Nucleus accumbens (tissue), 56 donors: ENCODE results near the gene LDB2.
A peak's percentile ranks its signal among the peaks of the same experiment; 100 is the strongest.

Experiments used
- DNase-seq, 56 donors: peaks; one replicate each; lab custom pipeline; 2025; lab: John Stamatoyannopoulos, UW

LDB2 gene

DNA sequence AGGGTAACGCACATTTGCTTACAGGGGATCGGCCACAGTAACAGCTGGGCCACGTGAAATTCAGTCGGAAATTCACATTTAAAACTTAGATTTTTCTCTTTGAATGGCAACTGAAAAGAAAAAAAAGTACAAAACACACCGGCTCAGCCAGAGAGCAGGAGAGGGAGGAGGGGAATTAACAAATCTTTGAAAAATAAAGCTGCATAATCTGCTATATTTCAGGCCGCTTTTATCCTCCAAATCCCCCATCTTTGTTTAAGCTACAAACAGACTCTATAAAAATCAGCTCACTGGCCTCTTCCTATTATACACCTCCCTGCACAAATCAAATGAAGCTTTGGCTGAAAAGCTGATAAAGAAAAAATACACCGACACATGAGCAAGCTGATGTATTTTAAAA, 169.1 kb downstream of the LDB2 start:
- no peak for DNase-seq

DNA sequence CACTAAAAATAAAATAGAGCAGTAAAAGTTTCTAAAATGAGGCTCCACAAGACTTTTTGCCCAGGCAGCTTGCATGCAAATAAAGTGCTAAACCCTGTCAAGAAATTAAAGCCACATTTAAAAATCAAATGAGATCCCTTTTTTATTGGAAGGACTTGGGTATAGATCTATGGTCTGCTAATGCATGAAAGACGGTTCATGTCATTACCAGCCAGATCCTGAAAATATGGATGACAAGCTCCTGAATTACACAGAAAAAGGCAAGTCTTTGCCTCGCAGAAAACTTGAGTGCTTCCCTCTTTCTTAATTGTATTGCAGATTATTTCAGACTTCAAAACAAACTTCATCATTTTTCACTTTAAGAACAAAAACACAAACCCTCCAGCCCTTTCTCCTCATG, 169.6 kb downstream of the LDB2 start:
- DNase-seq = no peak

DNA sequence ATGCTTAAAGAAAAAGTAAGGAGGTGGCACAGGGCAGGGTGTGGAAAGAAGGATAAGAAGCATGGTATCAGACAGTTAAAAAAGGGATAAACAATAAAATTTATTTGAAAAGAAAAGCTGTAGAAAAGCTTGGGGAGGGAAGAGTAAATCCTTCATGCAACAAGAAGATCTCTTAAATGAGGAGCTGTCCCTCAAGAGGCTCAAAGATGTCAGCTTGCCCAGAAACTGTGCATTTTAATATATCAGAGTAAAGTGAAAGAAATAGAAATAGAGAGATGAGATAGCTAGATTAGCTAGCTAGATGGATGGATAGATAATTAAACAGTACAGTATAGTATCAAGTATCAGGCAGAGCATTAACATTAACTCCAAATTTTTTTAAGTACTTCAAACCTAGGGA, 170.3 kb downstream of the LDB2 start:
- no peak for DNase-seq

DNA sequence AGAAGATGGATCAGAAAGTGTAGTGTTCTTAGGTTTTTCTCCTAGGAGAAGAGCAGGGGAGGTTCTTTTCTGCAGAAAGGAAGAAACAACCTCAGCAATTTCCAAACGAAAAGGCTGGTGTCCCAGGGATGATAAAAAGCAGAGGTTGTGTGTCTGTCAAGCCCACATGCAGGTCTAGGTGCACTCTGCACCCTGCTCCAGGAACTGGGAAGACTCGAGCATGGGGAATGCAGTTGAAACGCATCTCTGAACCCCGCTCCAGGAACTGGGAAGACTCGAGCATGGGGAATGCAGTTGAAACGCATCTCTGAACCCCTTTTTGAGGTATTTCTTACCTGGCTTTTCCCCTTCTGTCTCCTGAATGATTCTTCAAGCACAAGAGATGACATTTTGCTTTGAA, 171.2 kb downstream of the LDB2 start:
- DNase-seq = peak in 7 of 56 donors; percentile 2 to 17 (median 7)

DNA sequence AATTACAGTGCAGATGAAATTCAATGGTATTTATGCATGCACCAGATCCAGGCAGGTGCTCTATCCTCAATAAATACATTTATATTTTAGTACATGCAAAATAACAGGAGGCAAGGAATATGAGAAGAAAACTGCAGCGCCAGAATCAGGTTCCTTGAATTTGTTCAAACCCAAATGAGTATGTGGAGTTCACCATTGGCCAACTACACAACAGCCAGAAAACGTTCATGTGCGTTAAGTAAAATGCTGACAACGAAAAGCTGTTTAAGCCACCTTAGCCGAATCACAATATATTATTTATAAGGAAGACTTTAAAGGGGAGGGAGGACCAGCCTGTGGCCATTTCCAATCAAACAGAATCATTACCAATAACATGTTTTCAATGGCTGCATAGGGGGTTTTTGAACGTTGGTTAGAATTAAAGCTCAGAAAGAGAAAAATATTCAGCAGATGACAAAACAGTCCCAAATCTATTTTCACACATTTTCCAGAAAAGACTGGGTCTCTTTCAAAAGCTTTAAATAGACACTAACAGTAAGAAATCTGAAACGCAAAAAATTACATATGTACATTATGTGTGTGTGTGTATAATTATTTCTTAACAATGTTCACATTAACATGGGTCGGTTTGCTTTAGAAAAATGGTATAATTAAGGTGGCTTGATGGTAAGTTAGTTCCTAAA, 171.9 kb downstream of the LDB2 start:
- no peak for DNase-seq

GRCh38 chr4:16725252-16725651, 173.2 kb downstream of the LDB2 start:
- DNase-seq = no peak

DNA sequence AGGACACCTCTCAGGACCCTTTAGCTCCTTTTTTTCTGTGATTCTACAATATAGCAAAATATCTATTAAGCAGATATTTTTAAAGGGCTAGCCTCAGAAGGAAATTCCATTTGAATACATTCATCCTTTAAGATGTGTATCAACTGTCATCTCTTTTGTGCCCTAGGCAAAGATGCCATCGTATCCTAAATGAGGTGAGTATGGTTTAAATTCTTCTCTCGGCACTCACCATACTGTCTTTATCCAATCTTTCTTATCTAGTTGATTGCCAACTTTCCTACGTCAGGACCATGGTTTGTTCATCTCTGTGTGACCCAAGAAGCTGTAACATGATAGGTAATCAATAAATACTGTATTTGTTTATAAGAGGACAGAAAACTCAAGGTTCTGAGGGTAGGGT, 176.0 kb downstream of the LDB2 start:
- no peak for DNase-seq

DNA sequence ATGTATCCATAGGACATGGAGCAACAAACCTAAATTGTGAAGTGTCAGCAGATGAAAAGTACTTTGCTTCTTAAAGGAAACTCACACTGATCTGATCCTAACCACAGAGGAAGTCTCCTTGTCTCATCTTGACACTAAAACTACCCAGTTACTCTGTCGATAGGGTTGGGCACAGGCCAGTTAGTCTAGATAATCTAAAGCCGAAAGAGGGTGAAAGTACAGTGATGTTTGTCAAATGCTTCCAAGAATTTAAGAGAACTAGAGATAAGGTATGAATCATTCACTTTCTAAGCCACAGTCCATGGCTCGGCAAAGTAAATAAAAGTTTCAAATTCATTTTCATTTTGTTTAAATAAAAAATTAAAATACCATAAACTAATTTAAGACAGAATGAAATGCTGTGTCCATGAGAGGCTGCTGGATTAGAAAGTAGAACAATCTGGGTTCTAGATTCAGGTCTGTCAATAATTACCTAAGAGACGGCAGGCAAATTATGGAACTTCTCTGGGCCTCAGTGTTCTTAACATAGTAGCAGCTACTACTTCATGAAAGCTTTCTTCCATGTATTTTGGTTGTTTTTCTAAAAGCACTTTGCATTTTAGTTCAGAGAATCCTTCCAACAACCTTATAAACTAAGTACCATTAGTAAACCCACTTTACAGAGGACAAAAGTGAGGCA, 176.7 kb downstream of the LDB2 start:
- no peak for DNase-seq

- DNase-seq = no peak
Observed at GRCh38 chr4:16720761-16721160, 177.7 kb downstream of the LDB2 start.

GRCh38 chr4:16717266-16717970, 181.0 kb downstream of the LDB2 start:
- no peak for DNase-seq

DNA sequence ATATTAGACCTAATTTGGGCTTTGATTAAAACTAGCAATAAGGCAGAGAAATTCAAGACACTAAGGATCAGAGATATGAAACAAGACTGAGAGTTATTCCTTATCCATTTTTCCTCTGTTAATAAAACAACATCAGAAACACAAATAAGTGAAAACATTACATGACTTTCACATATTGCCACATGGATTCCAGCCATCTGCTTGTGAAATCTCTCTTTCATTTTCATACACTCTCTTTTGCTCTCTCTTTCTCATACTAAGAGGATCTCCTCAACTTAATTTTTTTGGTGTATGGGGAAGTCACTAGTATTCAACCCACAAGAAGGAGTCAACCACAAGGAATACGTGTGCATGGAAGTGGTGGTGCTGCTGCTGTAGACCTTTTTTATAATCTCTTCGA, 183.0 kb downstream of the LDB2 start:
- DNase-seq = no peak

DNA sequence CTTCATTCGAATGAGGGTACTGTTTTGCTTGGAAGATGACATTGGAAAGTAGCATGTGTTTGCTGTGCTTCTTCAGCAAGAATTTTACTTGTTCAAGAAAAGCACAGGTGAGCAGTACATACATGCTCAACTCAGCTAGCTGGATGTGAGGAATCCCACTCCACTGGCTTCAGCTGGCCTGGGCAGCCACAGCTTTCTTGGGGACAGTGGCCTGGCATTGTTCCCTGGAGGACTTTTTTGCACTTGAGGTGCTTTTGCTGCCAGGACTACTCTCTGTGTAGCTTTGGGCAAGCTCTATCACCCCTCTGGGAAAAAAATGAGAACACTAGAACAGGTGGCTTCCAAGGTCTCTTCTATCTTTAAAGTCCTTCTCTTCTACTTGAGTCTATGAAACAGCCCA, 184.3 kb downstream of the LDB2 start:
- DNase-seq = no peak

- DNase-seq = no peak
Observed at GRCh38 chr4:16713696-16714095, 184.7 kb downstream of the LDB2 start.

DNA sequence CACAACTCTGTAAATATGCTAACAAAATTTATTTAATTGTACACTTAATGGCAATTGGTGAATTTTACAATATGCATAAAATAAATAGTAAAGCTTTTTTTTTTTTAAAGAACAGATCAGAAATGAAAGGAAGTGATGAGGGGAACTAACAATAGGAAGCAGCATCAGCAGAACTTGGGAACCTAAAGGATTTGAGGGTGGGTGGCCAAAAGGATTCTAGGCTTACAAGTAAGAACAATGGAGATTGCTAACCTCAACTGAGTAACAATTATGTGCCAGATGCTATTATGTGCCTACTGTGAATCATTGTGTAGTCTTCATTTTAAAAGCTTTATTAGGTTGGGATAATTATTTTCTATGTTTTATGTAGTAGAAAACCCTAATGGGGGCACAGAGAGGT, 185.2 kb downstream of the LDB2 start:
- DNase-seq = no peak

GRCh38 chr4:16710198-16710597, 188.2 kb downstream of the LDB2 start:
- no peak for DNase-seq

DNA sequence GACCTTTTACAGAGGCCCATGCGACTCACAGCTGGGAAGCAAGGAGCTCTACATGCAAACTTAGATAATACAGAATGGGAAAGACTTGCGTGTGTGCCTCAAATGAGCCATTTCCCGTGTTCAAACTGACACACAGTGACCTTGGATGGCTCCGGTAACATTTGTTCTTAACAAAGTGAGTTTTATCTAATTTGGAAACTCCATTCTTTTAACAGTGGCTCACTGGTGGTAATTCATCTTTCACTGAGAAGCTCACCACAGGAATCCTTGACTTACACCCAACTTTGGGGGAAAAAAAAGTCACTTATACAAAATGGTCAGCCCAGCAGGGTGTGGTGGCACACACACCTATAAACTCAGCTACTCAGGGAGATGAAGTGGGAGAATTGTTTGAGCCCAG, 190.6 kb downstream of the LDB2 start:
- no peak for DNase-seq

GRCh38 chr4:16706251-16706650, 192.2 kb downstream of the LDB2 start:
- no peak for DNase-seq

DNA sequence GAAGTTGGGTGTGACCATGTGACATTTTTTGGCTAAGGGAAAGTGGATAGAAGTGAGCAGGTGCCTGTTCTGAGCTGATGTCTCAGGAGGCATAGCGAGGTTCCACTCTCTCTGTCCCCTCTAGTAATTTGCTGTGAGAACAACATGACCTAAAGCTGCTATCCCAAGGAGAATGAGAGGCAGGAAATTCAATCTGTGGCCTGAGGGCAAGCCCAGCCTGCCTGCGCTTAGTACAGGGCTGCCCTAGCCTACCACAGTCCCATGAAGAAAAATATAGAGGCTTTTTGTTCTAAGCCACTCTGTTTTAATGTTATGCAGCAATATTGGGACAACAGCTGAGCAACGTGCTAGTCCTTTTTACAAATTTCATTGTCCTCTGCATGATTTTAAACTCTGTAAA, 193.1 kb downstream of the LDB2 start:
- DNase-seq = no peak

DNA sequence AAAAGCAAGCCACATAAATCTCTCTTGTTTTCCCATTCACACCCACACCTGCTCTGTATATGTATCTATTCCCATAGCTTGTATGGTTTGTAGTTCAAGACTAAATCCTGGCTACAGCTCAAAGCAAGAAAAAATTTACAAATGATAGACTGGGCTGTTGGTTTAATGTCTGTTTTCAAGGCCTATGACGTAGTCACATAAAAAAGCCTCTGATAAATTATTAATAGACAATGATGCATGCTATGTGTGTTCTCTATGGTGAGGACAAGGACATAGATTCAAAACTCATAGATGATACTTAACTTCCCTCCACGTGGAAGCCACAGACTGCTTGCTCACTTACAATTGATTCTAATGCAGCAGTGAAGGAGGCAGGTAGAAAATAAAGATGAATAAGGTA, 194.0 kb downstream of the LDB2 start:
- no peak for DNase-seq

DNA sequence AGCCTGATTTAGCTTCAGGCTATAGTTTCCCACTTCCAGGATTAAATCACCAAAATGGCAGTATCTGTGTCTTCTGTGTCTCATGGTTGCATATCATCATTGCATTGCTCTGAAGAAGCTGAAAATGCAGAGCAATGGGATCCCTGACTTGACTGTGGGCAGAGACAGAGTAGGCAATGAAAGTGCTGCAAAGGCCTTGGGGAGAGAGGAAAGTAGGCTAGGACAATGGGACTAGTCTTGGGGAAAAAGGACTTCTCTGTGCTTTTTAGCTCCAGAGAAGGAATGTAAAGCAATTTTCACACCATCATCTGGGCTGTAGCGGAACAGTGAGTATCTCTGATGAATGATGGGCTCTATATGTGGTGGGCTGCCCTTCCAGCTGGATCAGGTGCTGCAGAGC, 202.5 kb downstream of the LDB2 start:
- no peak for DNase-seq

DNA sequence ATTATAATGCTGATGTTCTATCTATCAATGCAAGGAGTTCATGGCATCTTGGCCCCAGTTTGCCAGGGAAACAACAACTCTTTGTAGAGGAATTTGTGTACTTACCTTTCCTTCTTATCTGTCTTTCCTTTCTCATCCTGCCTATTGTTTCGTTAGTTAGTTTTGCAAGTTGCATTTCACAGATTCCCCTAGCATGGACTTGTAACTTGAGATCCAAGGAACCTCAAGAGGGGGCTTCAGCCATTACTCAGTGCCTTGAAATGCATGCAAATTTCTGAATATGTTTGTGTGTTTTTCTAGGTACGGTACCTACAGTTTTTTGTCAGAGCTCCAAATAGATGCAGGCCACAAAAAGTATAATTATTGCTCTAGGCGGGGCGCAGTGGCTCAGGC, 203.6 kb downstream of the LDB2 start:
- no peak for DNase-seq
